ENCODE measurements around the gene FAM168B.

The FAM168B gene

GRCh38 chr2:131067465-131068125 is 25.7 kb downstream of the FAM168B start:
- no CpG with 5 or more reads among the region's 2 CpGs for WGBS (ENCODE audit: extremely low coverage, insufficient coverage, low lambda C conversion rate)

GRCh38 chr2:131064589-131065512 is 28.4 kb downstream of the FAM168B start:
- H3K27ac ChIP-seq (ENCODE audit: low read depth, low read length), result no peak overlapping the region
- no peak overlapping the region for H3K18ac ChIP-seq (ENCODE audit: low read length)
- no peak overlapping the region for H2BK120ac ChIP-seq (ENCODE audit: low read depth, low read length)
- peaks cover 21% of the 10 kb centered on the region for H3K79me1 ChIP-seq (ENCODE audit: low read length)
- H3K56ac ChIP-seq (ENCODE audit: low read length), result no peak overlapping the region
- DNase-seq, result no peak
- H2AK5ac ChIP-seq (ENCODE audit: low read length), result no peak overlapping the region
- H3K4me3 ChIP-seq (ENCODE audit: low read length), result no peak overlapping the region
- H3K36me3 ChIP-seq (ENCODE audit: control insufficient read depth, insufficient read depth, low read length), result peaks cover 6% of the 10 kb centered on the region
- H3K27me3 ChIP-seq (ENCODE audit: insufficient read depth, low read length, poor library complexity), result no peaks in the 10 kb centered on the region
- H3K4ac ChIP-seq (ENCODE audit: low read depth, low read length), result no peak overlapping the region
- no peak overlapping the region for H4K5ac ChIP-seq (ENCODE audit: low read length)
- H3K9ac ChIP-seq (ENCODE audit: low read length), result no peak overlapping the region
- H3K79me2 ChIP-seq (ENCODE audit: control insufficient read depth, insufficient read depth, low read length), result peaks cover 67% of the 10 kb centered on the region
- no peak overlapping the region for H2BK5ac ChIP-seq (ENCODE audit: low read length)
- H3K4me1 ChIP-seq (ENCODE audit: control insufficient read depth, low read depth, low read length), result peaks cover 4% of the 10 kb centered on the region
- H3K4me2 ChIP-seq (ENCODE audit: low read length), result no peak overlapping the region
- no peak overlapping the region for H4K8ac ChIP-seq (ENCODE audit: low read depth, low read length)
- no CpG with 5 or more reads among the region's 14 CpGs for WGBS (ENCODE audit: extremely low coverage, insufficient coverage, low lambda C conversion rate)
- H3K23ac ChIP-seq (ENCODE audit: low read length), result no peak overlapping the region
- no peak overlapping the region for H2BK15ac ChIP-seq (replicated peaks; ENCODE audit: low read depth)

More at GRCh38 chr2:131067465-131068125, 25.7 kb downstream of the FAM168B start:
- H3K79me2 ChIP-seq (ENCODE audit: control insufficient read depth, insufficient read depth, low read length), result peaks cover 64% of the 10 kb centered on the region
- no peak overlapping the region for H2BK120ac ChIP-seq (ENCODE audit: low read depth, low read length)
- no peak overlapping the region for H3K23ac ChIP-seq (ENCODE audit: low read length)
- H3K4me1 ChIP-seq (ENCODE audit: control insufficient read depth, low read depth, low read length), result peaks cover 2% of the 10 kb centered on the region
- H3K4ac ChIP-seq (ENCODE audit: low read depth, low read length), result no peak overlapping the region
- no peak overlapping the region for H3K18ac ChIP-seq (ENCODE audit: low read length)
- no peak overlapping the region for H3K9ac ChIP-seq (ENCODE audit: low read length)
- H3K56ac ChIP-seq (ENCODE audit: low read length), result no peak overlapping the region
- H3K27me3 ChIP-seq (ENCODE audit: insufficient read depth, low read length, poor library complexity), result no peaks in the 10 kb centered on the region
- H2BK15ac ChIP-seq (replicated peaks; ENCODE audit: low read depth), result no peak overlapping the region
- H3K27ac ChIP-seq (ENCODE audit: low read depth, low read length), result no peak overlapping the region
- H4K8ac ChIP-seq (ENCODE audit: low read depth, low read length), result no peak overlapping the region
- H2AK5ac ChIP-seq (ENCODE audit: low read length), result no peak overlapping the region
- DNase-seq, result no peak
- H3K36me3 ChIP-seq (ENCODE audit: control insufficient read depth, insufficient read depth, low read length), result peaks cover 9% of the 10 kb centered on the region
- H3K4me3 ChIP-seq (ENCODE audit: low read length), result no peak overlapping the region
- H4K5ac ChIP-seq (ENCODE audit: low read length), result no peak overlapping the region
- no peak overlapping the region for H2BK5ac ChIP-seq (ENCODE audit: low read length)
- peaks cover 21% of the 10 kb centered on the region for H3K79me1 ChIP-seq (ENCODE audit: low read length)
- H3K4me2 ChIP-seq (ENCODE audit: low read length), result no peak overlapping the region

- no peak overlapping the region for H2BK15ac ChIP-seq (replicated peaks; ENCODE audit: low read depth)
- no peak overlapping the region for H4K5ac ChIP-seq (ENCODE audit: low read length)
- H3K4me2 ChIP-seq (ENCODE audit: low read length), result no peak overlapping the region
- H3K27me3 ChIP-seq (ENCODE audit: insufficient read depth, low read length, poor library complexity), result no peaks in the 10 kb centered on the region
- peak; percentile 27 for DNase-seq
- H2AK5ac ChIP-seq (ENCODE audit: low read length), result no peak overlapping the region
- H3K79me2 ChIP-seq (ENCODE audit: control insufficient read depth, insufficient read depth, low read length), result peaks cover 70% of the 10 kb centered on the region
- no peak overlapping the region for H3K4ac ChIP-seq (ENCODE audit: low read depth, low read length)
- no peak overlapping the region for H3K4me3 ChIP-seq (ENCODE audit: low read length)
- 100% methylated on average over 3 of the region's 11 CpGs for WGBS (ENCODE audit: extremely low coverage, insufficient coverage, low lambda C conversion rate)
- H3K18ac ChIP-seq (ENCODE audit: low read length), result no peak overlapping the region
- peaks cover 4% of the 10 kb centered on the region for H3K4me1 ChIP-seq (ENCODE audit: control insufficient read depth, low read depth, low read length)
- peaks cover 6% of the 10 kb centered on the region for H3K36me3 ChIP-seq (ENCODE audit: control insufficient read depth, insufficient read depth, low read length)
- no peak overlapping the region for H2BK120ac ChIP-seq (ENCODE audit: low read depth, low read length)
- H3K56ac ChIP-seq (ENCODE audit: low read length), result no peak overlapping the region
- H3K27ac ChIP-seq (ENCODE audit: low read depth, low read length), result peak overlapping the region; percentile 30
- H3K9ac ChIP-seq (ENCODE audit: low read length), result no peak overlapping the region
- peak overlapping the region; percentile 2 for H4K8ac ChIP-seq (ENCODE audit: low read depth, low read length)
- H2BK5ac ChIP-seq (ENCODE audit: low read length), result no peak overlapping the region
- H3K79me1 ChIP-seq (ENCODE audit: low read length), result peaks cover 24% of the 10 kb centered on the region
- no peak overlapping the region for H3K23ac ChIP-seq (ENCODE audit: low read length)
Observed at GRCh38 chr2:131063501-131064283, 29.6 kb downstream of the FAM168B start.

GRCh38 chr2:131058920-131059319 is 34.3 kb downstream of the FAM168B start:
- Histone ChIP-seq H4K8ac (ENCODE audit: low read depth, low read length) (no peak overlapping the region), H2BK15ac (replicated peaks; ENCODE audit: low read depth) (no peak overlapping the region), H3K56ac (ENCODE audit: low read length) (no peak overlapping the region), H3K4ac (ENCODE audit: low read depth, low read length) (no peak overlapping the region), H3K79me2 (ENCODE audit: control insufficient read depth, insufficient read depth, low read length) (peaks cover 66% of the 10 kb centered on the region), H3K9ac (ENCODE audit: low read length) (no peak overlapping the region), H2BK5ac (ENCODE audit: low read length) (no peak overlapping the region), H3K4me2 (ENCODE audit: low read length) (no peak overlapping the region), H4K5ac (ENCODE audit: low read length) (no peak overlapping the region), H3K4me3 (ENCODE audit: low read length) (no peak overlapping the region), H2BK120ac (ENCODE audit: low read depth, low read length) (no peak overlapping the region), H3K23ac (ENCODE audit: low read length) (no peak overlapping the region), H2AK5ac (ENCODE audit: low read length) (no peak overlapping the region), H3K4me1 (ENCODE audit: control insufficient read depth, low read depth, low read length) (peaks cover 4% of the 10 kb centered on the region), H3K27me3 (ENCODE audit: insufficient read depth, low read length, poor library complexity) (no peaks in the 10 kb centered on the region), H3K36me3 (ENCODE audit: control insufficient read depth, insufficient read depth, low read length) (peaks cover 13% of the 10 kb centered on the region), H3K79me1 (ENCODE audit: low read length) (peaks cover 40% of the 10 kb centered on the region), H3K27ac (ENCODE audit: low read depth, low read length) (no peak overlapping the region), H3K18ac (ENCODE audit: low read length) (no peak overlapping the region)
- no peak for DNase-seq
- WGBS (ENCODE audit: extremely low coverage, insufficient coverage, low lambda C conversion rate), result no CpG with 5 or more reads among the region's 4 CpGs

- H2BK15ac ChIP-seq (replicated peaks; ENCODE audit: low read depth), result no peak overlapping the region
- H4K8ac ChIP-seq (ENCODE audit: low read depth, low read length), result no peak overlapping the region
- no peak overlapping the region for H2BK5ac ChIP-seq (ENCODE audit: low read length)
- no peak overlapping the region for H3K4me3 ChIP-seq (ENCODE audit: low read length)
- H3K4me1 ChIP-seq (ENCODE audit: control insufficient read depth, low read depth, low read length), result peaks cover 3% of the 10 kb centered on the region
- H3K27ac ChIP-seq (ENCODE audit: low read depth, low read length), result no peak overlapping the region
- H2AK5ac ChIP-seq (ENCODE audit: low read length), result no peak overlapping the region
- H3K36me3 ChIP-seq (ENCODE audit: control insufficient read depth, insufficient read depth, low read length), result peaks cover 12% of the 10 kb centered on the region
- H3K4me2 ChIP-seq (ENCODE audit: low read length), result no peak overlapping the region
- H3K79me2 ChIP-seq (ENCODE audit: control insufficient read depth, insufficient read depth, low read length), result peaks cover 62% of the 10 kb centered on the region
- H3K9ac ChIP-seq (ENCODE audit: low read length), result no peak overlapping the region
- H3K79me1 ChIP-seq (ENCODE audit: low read length), result peaks cover 37% of the 10 kb centered on the region
- no peak overlapping the region for H3K23ac ChIP-seq (ENCODE audit: low read length)
- no peak overlapping the region for H3K18ac ChIP-seq (ENCODE audit: low read length)
- H3K56ac ChIP-seq (ENCODE audit: low read length), result no peak overlapping the region
- H3K27me3 ChIP-seq (ENCODE audit: insufficient read depth, low read length, poor library complexity), result no peaks in the 10 kb centered on the region
- H2BK120ac ChIP-seq (ENCODE audit: low read depth, low read length), result no peak overlapping the region
- WGBS (ENCODE audit: extremely low coverage, insufficient coverage, low lambda C conversion rate), result no CpG with 5 or more reads among the region's 8 CpGs
- H4K5ac ChIP-seq (ENCODE audit: low read length), result no peak overlapping the region
- no peak overlapping the region for H3K4ac ChIP-seq (ENCODE audit: low read depth, low read length)
- DNase-seq, result no peak
Observed at GRCh38 chr2:131058214-131058843, 34.9 kb downstream of the FAM168B start.

All from mesendoderm (in vitro differentiated cells).